IPS-18a (cell line): Measurements from ENCODE around the gene GJC1.
"Not testable (repeated sequence)": the region's sequence is repeated elsewhere in the genome, so short reads cannot be mapped to it uniquely, and the experiment has no call there.

Source experiments
- H3K27ac ChIP-seq: one replicate; pipeline ENCODE4 v1.5.1; 2013; ENCODE audit warnings: low read length
- H3K27me3 ChIP-seq: one replicate; pipeline ENCODE4 v1.6.1; 2013; ENCODE audit warnings: mild to moderate bottlenecking, low read length; ENCODE audit not compliant: control insufficient read depth, insufficient read depth
- H3K36me3 ChIP-seq: one replicate; pipeline ENCODE4 v1.6.1; 2013; ENCODE audit warnings: low read depth, low read length; ENCODE audit not compliant: control insufficient read depth
- H3K4me1 ChIP-seq: one replicate; pipeline ENCODE4 v1.6.1; 2013; ENCODE audit warnings: low read depth, low read length; ENCODE audit not compliant: control insufficient read depth
- H3K4me3 ChIP-seq: one replicate; pipeline ENCODE4 v1.5.1; 2013; ENCODE audit warnings: low read length
- H3K9ac ChIP-seq: one replicate; pipeline ENCODE4 v1.6.1; 2013; ENCODE audit warnings: mild to moderate bottlenecking, low read length, moderate library complexity
- H3K9me3 ChIP-seq: one replicate; pipeline ENCODE4 v1.6.1; 2013; ENCODE audit warnings: low read depth, low read length; ENCODE audit not compliant: control insufficient read depth

The GJC1 gene

GRCh38 chr17:44820631-44821212 lies 9.4 kb downstream of the GJC1 start:
- Histone ChIP-seq H3K4me1 (no peaks in the 10 kb centered on the region), H3K4me3 (no peak overlapping the region)

GRCh38 chr17:44818508-44818907 lies 11.6 kb downstream of the GJC1 start:
- H3K27me3 ChIP-seq, H3K9ac ChIP-seq, H3K4me3 ChIP-seq, H3K27ac ChIP-seq, H3K36me3 ChIP-seq, H3K9me3 ChIP-seq, H3K4me1 ChIP-seq: not testable (repeated sequence)

More at GRCh38 chr17:44820631-44821212, 9.4 kb downstream of the GJC1 start:
- Histone ChIP-seq H3K9ac (no peak overlapping the region), H3K36me3 (no peaks in the 10 kb centered on the region), H3K27ac (no peak overlapping the region), H3K27me3 (no peaks in the 10 kb centered on the region), H3K9me3 (no peaks in the 10 kb centered on the region)

- Histone ChIP-seq H3K27me3 (no peaks in the 10 kb centered on the region), H3K36me3 (no peaks in the 10 kb centered on the region), H3K9ac (no peak overlapping the region), H3K9me3 (no peaks in the 10 kb centered on the region), H3K4me3 (no peak overlapping the region), H3K4me1 (no peaks in the 10 kb centered on the region), H3K27ac (no peak overlapping the region)
Observed at GRCh38 chr17:44812263-44812662, 17.8 kb downstream of the GJC1 start.

- not testable (repeated sequence) for H3K27ac ChIP-seq, H3K9ac ChIP-seq, H3K4me3 ChIP-seq, H3K9me3 ChIP-seq, H3K4me1 ChIP-seq, H3K27me3 ChIP-seq
- H3K36me3 ChIP-seq: peaks cover 24% of the 10 kb centered on the region
Observed at GRCh38 chr17:44808656-44809388, 21.3 kb downstream of the GJC1 start.

- no peaks in the 10 kb centered on the region for H3K9me3 ChIP-seq
- no peak overlapping the region for H3K9ac ChIP-seq
- H3K4me1 ChIP-seq: no peaks in the 10 kb centered on the region
- H3K27ac ChIP-seq: no peak overlapping the region
- no peaks in the 10 kb centered on the region for H3K27me3 ChIP-seq
- no peak overlapping the region for H3K4me3 ChIP-seq
- peaks cover 30% of the 10 kb centered on the region for H3K36me3 ChIP-seq
Observed at GRCh38 chr17:44808156-44808555, 21.9 kb downstream of the GJC1 start.

GRCh38 chr17:44807817-44808155 lies 22.3 kb downstream of the GJC1 start:
- Histone ChIP-seq H3K9ac (no peak overlapping the region), H3K4me3 (no peak overlapping the region), H3K4me1 (no peaks in the 10 kb centered on the region), H3K27me3 (no peaks in the 10 kb centered on the region), H3K36me3 (peaks cover 34% of the 10 kb centered on the region), H3K9me3 (no peaks in the 10 kb centered on the region), H3K27ac (no peak overlapping the region)

GRCh38 chr17:44807093-44807816 lies 22.8 kb downstream of the GJC1 start:
- no peak overlapping the region for H3K9ac ChIP-seq
- H3K4me3 ChIP-seq: no peak overlapping the region
- peaks cover 37% of the 10 kb centered on the region for H3K36me3 ChIP-seq
- no peaks in the 10 kb centered on the region for H3K27me3 ChIP-seq
- H3K9me3 ChIP-seq: no peaks in the 10 kb centered on the region
- no peaks in the 10 kb centered on the region for H3K4me1 ChIP-seq
- H3K27ac ChIP-seq: no peak overlapping the region

GRCh38 chr17:44804302-44805089 lies 25.6 kb downstream of the GJC1 start:
- H3K27me3 ChIP-seq: no peaks in the 10 kb centered on the region
- H3K4me1 ChIP-seq: no peaks in the 10 kb centered on the region
- H3K36me3 ChIP-seq: peaks cover 59% of the 10 kb centered on the region

GRCh38 chr17:44801880-44802279 lies 28.2 kb downstream of the GJC1 start:
- H3K27me3 ChIP-seq: no peaks in the 10 kb centered on the region
- H3K9me3 ChIP-seq: no peaks in the 10 kb centered on the region
- no peak overlapping the region for H3K4me3 ChIP-seq
- H3K4me1 ChIP-seq: no peaks in the 10 kb centered on the region
- peaks cover 69% of the 10 kb centered on the region for H3K36me3 ChIP-seq
- H3K9ac ChIP-seq: no peak overlapping the region
- no peak overlapping the region for H3K27ac ChIP-seq

More at GRCh38 chr17:44804302-44805089, 25.6 kb downstream of the GJC1 start:
- no peak overlapping the region for H3K27ac ChIP-seq
- H3K9me3 ChIP-seq: no peaks in the 10 kb centered on the region
- no peak overlapping the region for H3K4me3 ChIP-seq
- no peak overlapping the region for H3K9ac ChIP-seq

- Histone ChIP-seq H3K27me3 (no peaks in the 10 kb centered on the region), H3K36me3 (peaks cover 40% of the 10 kb centered on the region), H3K4me1 (no peaks in the 10 kb centered on the region), H3K4me3 (no peak overlapping the region), H3K9ac (no peak overlapping the region), H3K27ac (no peak overlapping the region), H3K9me3 (no peaks in the 10 kb centered on the region)
Observed at GRCh38 chr17:44798356-44798755, 31.7 kb downstream of the GJC1 start.

- Histone ChIP-seq H3K9ac (no peak overlapping the region), H3K36me3 (peaks cover 35% of the 10 kb centered on the region), H3K4me3 (no peak overlapping the region), H3K4me1 (no peaks in the 10 kb centered on the region), H3K27ac (peak overlapping the region; percentile 34), H3K9me3 (no peaks in the 10 kb centered on the region), H3K27me3 (no peaks in the 10 kb centered on the region)
Observed at GRCh38 chr17:44797802-44798201, 32.3 kb downstream of the GJC1 start.
